Endometrial microvascular endothelial cells (primary cell): ENCODE measurements around the gene COLEC11. TPM values are rescaled to one million over a fixed set of nuclear protein-coding genes. Genes with fewer than 3 reads are reported as not detected.
"Not testable (repeated sequence)": the region's sequence is repeated elsewhere in the genome, so short reads cannot be mapped to it uniquely, and the experiment has no call there.

ENCODE experiments used
- in situ Hi-C: cut with HindIII; loops from 2 replicates; pipeline ENCODE4 v1.10.0; 2017; ENCODE audit warnings: low sequenced_read_pairs, low pct_unique_long_range_greater_than_20kb; ENCODE audit errors: inconsistent ontology term
- total RNA-seq: library from RNA; depleted of rRNA; stranded (reverse); fragments of >200 nt; gene quantifications from one replicate; pipeline ENCODE4 v1.2.3, GENCODE V29; 2015; ENCODE audit errors: inconsistent ontology term

Gene COLEC11
- total RNA-seq, 1 donor from 2014 or later = not detected

GRCh38 chr2:3659447-3660432, 64.8 kb downstream of the COLEC11 start:
- in situ Hi-C loops = no loop called here

- in situ Hi-C loops = not testable (repeated sequence)
Observed at GRCh38 chr2:3660640-3661039, 65.7 kb downstream of the COLEC11 start.

- in situ Hi-C loops = no loop called here
Observed at GRCh38 chr2:3661149-3661660, 66.3 kb downstream of the COLEC11 start.

- in situ Hi-C loops = no loop called here
Observed at GRCh38 chr2:3662239-3662638, 67.3 kb downstream of the COLEC11 start.

GRCh38 chr2:3664118-3664517, 69.2 kb downstream of the COLEC11 start:
- in situ Hi-C loops = no loop called here

GRCh38 chr2:3664925-3665324, 70.0 kb downstream of the COLEC11 start:
- in situ Hi-C loops = no loop called here

GRCh38 chr2:3665886-3666612, 71.1 kb downstream of the COLEC11 start:
- in situ Hi-C loops = no loop called here

- in situ Hi-C loops = no loop called here
Observed at GRCh38 chr2:3666613-3666975, 71.7 kb downstream of the COLEC11 start.

GRCh38 chr2:3667151-3667631, 72.3 kb downstream of the COLEC11 start:
- in situ Hi-C loops = no loop called here

- in situ Hi-C loops = no loop called here
Observed at GRCh38 chr2:3669656-3670055, 74.7 kb downstream of the COLEC11 start.

- in situ Hi-C loops = no loop called here
Observed at GRCh38 chr2:3670376-3670775, 75.5 kb downstream of the COLEC11 start.

- in situ Hi-C loops = no loop called here
Observed at GRCh38 chr2:3670941-3671340, 76.0 kb downstream of the COLEC11 start.

- in situ Hi-C loops = no loop called here
Observed at GRCh38 chr2:3672861-3673678, 78.2 kb downstream of the COLEC11 start.

- in situ Hi-C loops = no loop called here
Observed at GRCh38 chr2:3674066-3674845, 79.3 kb downstream of the COLEC11 start.

- in situ Hi-C loops = no loop called here
Observed at GRCh38 chr2:3675687-3676086, 80.8 kb downstream of the COLEC11 start.

- in situ Hi-C loops = no loop called here
Observed at GRCh38 chr2:3677436-3677835, 82.5 kb downstream of the COLEC11 start.

- in situ Hi-C loops = no loop called here
Observed at GRCh38 chr2:3678212-3678611, 83.3 kb downstream of the COLEC11 start.

GRCh38 chr2:3679180-3679579, 84.3 kb downstream of the COLEC11 start:
- in situ Hi-C loops = no loop called here
